Tibial artery (tissue), 4 donors: ENCODE results near the gene SYT15.
A peak's percentile ranks its signal among the peaks of the same experiment; 100 is the strongest.

Experiments
- DNase-seq, 2 donors: peaks; one replicate each; pipeline ENCODE4 v3.0.0-alpha.2; 2019
- H3K27ac ChIP-seq, 2 donors: fragments of 200-600 bp; sonication (generic) in 1 of 2; 1 replicate in 1 of 2; 2 replicates in 1 of 2; pipeline ENCODE4 v1.5.1; 2018 to 2019; ENCODE audit warnings: mild to moderate bottlenecking in 1 of 2
- H3K27me3 ChIP-seq, 2 donors: fragments of 200-600 bp; sonication (generic) in 1 of 2; one replicate each; pipeline versions ENCODE4 v1.5.1 to v1.6.0; 2016 to 2019
- H3K36me3 ChIP-seq, 3 donors: fragments of 200-600 bp; sonication (generic) in 2 of 3; one replicate each; pipeline ENCODE4 v1.5.1; 2016 to 2019; ENCODE audit warnings: mild to moderate bottlenecking in 2 of 3
- H3K4me1 ChIP-seq, 4 donors: fragments of 200-600 bp; sonication (generic) in 2 of 4; 1 replicate in 3 of 4; 2 replicates in 1 of 4; pipeline ENCODE4 v1.5.1; 2016 to 2019
- H3K4me3 ChIP-seq, 2 donors: fragments of 200-600 bp; sonication (generic) in 1 of 2; 1 replicate in 1 of 2; 2 replicates in 1 of 2; pipeline ENCODE4 v1.5.1; 2018 to 2019; ENCODE audit warnings: mild to moderate bottlenecking in 2 of 2
- H3K9me3 ChIP-seq, 3 donors: fragments of 200-600 bp; sonication (generic) in 1 of 3; one replicate each; pipeline ENCODE4 v1.5.1; 2016 to 2019
- CTCF ChIP-seq, 2 experiments: fragments of 200-600 bp in 1 of 2; fragments of 450-650 bp in 1 of 2; IDR thresholded peaks; one replicate each; pipeline ENCODE4 v1.5.1; 2017 to 2019; ENCODE audit warnings: antibody characterized with exemption in 2 of 2, mild to moderate bottlenecking in 1 of 2, moderate library complexity in 1 of 2
- intact Hi-C: fragments of 100-400 bp; cut with DNase I; formaldehyde crosslinking; loops from one replicate; pipeline ENCODE4 v1.15.0; 2023; ENCODE audit warnings: low total_unique reads

The SYT15 gene

GRCh38 chr10:46540412-46541016, 38.4 kb upstream of the SYT15 start:
- intact Hi-C loops: no loop called here
- DNase-seq: peak; percentile 18 to 52
- H3K4me1 ChIP-seq: peaks cover 0 to 39% (median 20%) of the 10 kb centered on the region in 4 donors
- H3K36me3 ChIP-seq: no peaks in the 10 kb centered on the region
- peak overlapping the region; percentile 24 to 63 for H3K27ac ChIP-seq
- no peak overlapping the region for H3K4me3 ChIP-seq
- H3K9me3 ChIP-seq: no peaks in the 10 kb centered on the region
- no peaks in the 10 kb centered on the region for H3K27me3 ChIP-seq
- no peak for TF ChIP-seq CTCF (IDR thresholded peaks at IDR 0.05)

- no peak overlapping the region for H3K27ac ChIP-seq
- H3K9me3 ChIP-seq: no peaks in the 10 kb centered on the region
- peak; percentile 22 to 67 for DNase-seq
- no peaks in the 10 kb centered on the region for H3K36me3 ChIP-seq
- intact Hi-C loops: no loop called here
- no peak for TF ChIP-seq CTCF (IDR thresholded peaks at IDR 0.05)
- H3K27me3 ChIP-seq: no peaks in the 10 kb centered on the region
- peak overlapping the region; percentile 18 to 34 for H3K4me3 ChIP-seq
- peaks cover 0 to 39% (median 20%) of the 10 kb centered on the region in 4 donors for H3K4me1 ChIP-seq
Observed at GRCh38 chr10:46541017-46541661, 37.8 kb upstream of the SYT15 start.

GRCh38 chr10:46541735-46542566, 37.0 kb upstream of the SYT15 start:
- intact Hi-C loops: no loop called here
- no peak for TF ChIP-seq CTCF (IDR thresholded peaks at IDR 0.05)

GRCh38 chr10:46542567-46543465, 36.1 kb upstream of the SYT15 start:
- H3K27ac ChIP-seq: no peak overlapping the region
- no peak overlapping the region for H3K4me3 ChIP-seq
- H3K9me3 ChIP-seq: no peaks in the 10 kb centered on the region
- no peaks in the 10 kb centered on the region for H3K36me3 ChIP-seq
- H3K27me3 ChIP-seq: no peaks in the 10 kb centered on the region
- peaks cover 0 to 39% (median 20%) of the 10 kb centered on the region in 4 donors for H3K4me1 ChIP-seq
- no peak for TF ChIP-seq CTCF (IDR thresholded peaks at IDR 0.05)
- peak in 1 of 2 donors; percentile 22 for DNase-seq
- intact Hi-C loops: no loop called here

More at GRCh38 chr10:46541735-46542566, 37.0 kb upstream of the SYT15 start:
- DNase-seq: peak in 1 of 2 donors; percentile 14
- Histone ChIP-seq H3K4me3 (no peak overlapping the region), H3K4me1 (peaks cover 0 to 39% (median 20%) of the 10 kb centered on the region in 4 donors), H3K27me3 (no peaks in the 10 kb centered on the region), H3K9me3 (no peaks in the 10 kb centered on the region), H3K27ac (no peak overlapping the region), H3K36me3 (no peaks in the 10 kb centered on the region)
